CD4-positive, CD25-positive, alpha-beta regulatory T cell (primary cell): ENCODE results near the gene ADD1. TPM values are rescaled to one million over a fixed set of nuclear protein-coding genes. Genes with fewer than 3 reads are reported as not detected.

Source experiments
- ATAC-seq, 2 donors: fragments of 150-1000 bp; cut with Tn5 transposase; one replicate each; pipeline ENCODE4 v1.10.0; 2021; ENCODE audit warnings: low read depth in 2 of 2, moderate number of reproducible peaks in 2 of 2, moderate library complexity in 1 of 2
- DNase-seq, 3 donors: peaks; one replicate each; pipeline versions ENCODE4 v3.0.0 to v3.0.0-alpha.2; 2012 to 2022; ENCODE audit warnings: mixed read lengths in 1 of 3
- H3K27ac ChIP-seq: one replicate; pipeline ENCODE4 v1.7.0; 2013; ENCODE audit warnings: mild to moderate bottlenecking, low read length; ENCODE audit not compliant: insufficient read depth, poor library complexity, severe bottlenecking
- H3K27me3 ChIP-seq: one replicate; pipeline ENCODE4 v1.7.0; 2013; ENCODE audit warnings: low read length; ENCODE audit not compliant: control insufficient read depth, insufficient read depth
- H3K36me3 ChIP-seq: one replicate; pipeline ENCODE4 v1.7.0; 2013; ENCODE audit warnings: mild to moderate bottlenecking, low read length, moderate library complexity; ENCODE audit not compliant: control insufficient read depth, insufficient read depth
- H3K4me1 ChIP-seq: 2 replicates; pipeline ENCODE4 v1.7.0; 2013; ENCODE audit warnings: mild to moderate bottlenecking, low read length; ENCODE audit not compliant: insufficient read depth, control insufficient read depth, poor library complexity, severe bottlenecking
- H3K4me3 ChIP-seq: one replicate; pipeline ENCODE4 v1.7.0; 2013; ENCODE audit warnings: low read depth, mild to moderate bottlenecking, low read length, moderate library complexity
- H3K9me3 ChIP-seq, 2 experiments: 1 replicate in 1 of 2; 2 replicates in 1 of 2; pipeline ENCODE4 v1.7.0; 2013; ENCODE audit warnings: low read length in 2 of 2, mild to moderate bottlenecking in 1 of 2, moderate library complexity in 1 of 2; ENCODE audit not compliant: control insufficient read depth in 2 of 2
- H3K27ac Mint-ChIP-seq, 3 donors: one replicate each; pipeline ENCODE4 v1.8.0; 2020 to 2022; ENCODE audit warnings: mild to moderate bottlenecking in 3 of 3, mixed read lengths in 3 of 3, moderate library complexity in 2 of 3
- H3K27me3 Mint-ChIP-seq: one replicate; pipeline ENCODE4 v1.8.0; 2022; ENCODE audit warnings: mild to moderate bottlenecking, mixed read lengths
- H3K36me3 Mint-ChIP-seq: one replicate; pipeline ENCODE4 v1.8.0; 2020; ENCODE audit warnings: mixed read lengths
- H3K4me1 Mint-ChIP-seq, 4 donors: one replicate each; pipeline ENCODE4 v1.8.0; 2020 to 2022; ENCODE audit warnings: mixed read lengths in 4 of 4, mild to moderate bottlenecking in 1 of 4
- H3K4me3 Mint-ChIP-seq, 4 donors: one replicate each; pipeline ENCODE4 v1.8.0; 2020 to 2022; ENCODE audit warnings: mild to moderate bottlenecking in 4 of 4, mixed read lengths in 4 of 4, moderate library complexity in 3 of 4
- H3K9me3 Mint-ChIP-seq, 7 donors: one replicate each; pipeline ENCODE4 v1.8.0; 2020 to 2022; ENCODE audit warnings: mixed read lengths in 7 of 7, mild to moderate bottlenecking in 3 of 7, moderate library complexity in 2 of 7
- polyA plus RNA-seq, 4 donors: library from polyadenylated mRNA; unstranded; fragments of 300-500 nt; fragmentation: Illumina TruSeq; gene quantifications; one replicate each; pipeline ENCODE4 v1.2.3, GENCODE V29; 2021
- total RNA-seq: library from RNA; stranded (reverse); gene quantifications from one replicate; pipeline ENCODE4 v1.2.3, GENCODE V29; 2022

The ADD1 gene
- total and polyA plus RNA-seq, 5 donors from 2014 or later = 142 to 242 (median 146) TPM

DNA sequence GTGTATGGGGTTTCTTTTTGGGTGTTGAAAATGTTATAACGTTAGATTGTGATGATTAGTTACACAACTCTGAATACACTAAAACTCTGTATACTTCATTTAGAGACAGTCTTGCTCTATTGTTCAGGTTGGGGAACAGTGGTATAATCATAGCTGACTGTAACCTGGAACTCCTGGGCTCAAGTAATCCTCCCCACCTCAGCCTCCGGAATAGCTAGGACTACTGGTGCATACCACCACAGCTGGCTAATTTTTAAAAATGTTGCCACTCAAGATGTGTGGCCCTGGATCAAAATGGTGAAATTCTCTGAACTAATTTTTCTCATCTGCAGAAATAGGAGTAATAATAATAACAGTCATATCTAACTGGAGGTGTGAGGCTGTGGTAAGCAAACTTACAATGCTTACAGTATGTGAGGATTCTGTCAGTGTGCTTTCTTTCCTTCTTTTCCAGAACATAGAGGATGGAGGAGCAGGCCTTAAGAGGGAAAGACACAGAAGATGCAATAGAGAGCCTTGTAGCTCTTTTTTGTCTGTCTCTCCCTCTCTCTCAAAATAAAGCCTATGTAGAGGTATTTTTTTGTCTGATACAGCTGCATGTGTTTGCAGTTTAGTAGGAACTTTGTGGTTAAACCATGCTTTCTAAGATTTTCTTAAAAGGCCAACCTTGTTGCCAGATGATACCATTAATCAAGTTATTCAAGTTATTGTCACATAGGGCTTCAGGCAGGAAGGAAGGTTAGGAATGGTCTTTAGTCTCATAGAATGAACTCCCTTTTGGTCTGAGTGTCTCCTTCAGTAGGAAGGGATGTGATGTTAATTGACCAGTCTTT lies 7.5 kb downstream of the ADD1 start:
- no peaks in the 10 kb centered on the region for H3K27me3 ChIP-seq
- peak overlapping the region; percentile 60 to 90 (median 81) for H3K27ac Mint-ChIP-seq
- H3K9me3 ChIP-seq = no peaks in the 10 kb centered on the region
- H3K27me3 Mint-ChIP-seq = no peaks in the 10 kb centered on the region
- H3K4me3 Mint-ChIP-seq = peak overlapping the region; percentile 79 to 85 (median 80)
- H3K36me3 ChIP-seq = peaks cover 11% of the 10 kb centered on the region
- H3K9me3 Mint-ChIP-seq = no peaks in the 10 kb centered on the region
- H3K4me1 Mint-ChIP-seq = peaks cover 38 to 91% (median 54%) of the 10 kb centered on the region in 4 donors
- peaks cover 12% of the 10 kb centered on the region for H3K36me3 Mint-ChIP-seq
- H3K4me3 ChIP-seq = peak overlapping the region; percentile 44
- peak in 1 of 2 donors; percentile 9 for ATAC-seq
- DNase-seq = peak in 1 of 3 donors; percentile 26
- peaks cover 67% of the 10 kb centered on the region for H3K4me1 ChIP-seq
- H3K27ac ChIP-seq = peak overlapping the region; percentile 43

DNA sequence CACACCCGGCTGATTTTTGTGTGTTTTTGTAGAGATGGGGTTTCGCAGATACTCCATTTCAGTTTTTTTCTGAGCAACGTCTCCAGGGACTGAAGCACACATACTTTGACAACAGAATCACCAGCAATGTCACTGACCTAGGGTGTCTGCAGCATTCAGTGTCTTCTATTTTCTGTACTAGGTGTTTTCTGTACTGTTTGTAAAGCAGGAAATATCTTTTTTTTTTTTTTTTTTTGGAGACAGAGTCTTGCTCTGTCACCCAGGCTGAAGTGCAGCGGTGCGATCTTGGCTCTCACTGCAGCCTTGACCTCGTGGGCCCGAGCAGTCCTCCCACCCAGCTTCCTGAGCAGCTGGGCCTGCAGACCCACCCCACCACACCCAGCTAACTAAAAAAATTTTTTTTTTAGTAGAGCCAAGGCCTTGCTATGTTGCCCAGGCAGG lies 8.9 kb downstream of the ADD1 start:
- H3K27me3 ChIP-seq = no peaks in the 10 kb centered on the region
- ATAC-seq (peak; percentile 67 to 76), DNase-seq (peak in 2 of 3 donors; percentile 44 to 79)
- peak overlapping the region; percentile 81 to 92 (median 90) for H3K27ac Mint-ChIP-seq
- H3K4me1 Mint-ChIP-seq = peaks cover 38 to 86% (median 53%) of the 10 kb centered on the region in 4 donors
- peaks cover 11% of the 10 kb centered on the region for H3K36me3 ChIP-seq
- H3K4me1 ChIP-seq = peaks cover 70% of the 10 kb centered on the region
- peak overlapping the region; percentile 74 to 94 (median 82) for H3K4me3 Mint-ChIP-seq
- no peaks in the 10 kb centered on the region for H3K9me3 Mint-ChIP-seq
- H3K9me3 ChIP-seq = no peaks in the 10 kb centered on the region
- H3K27me3 Mint-ChIP-seq = no peaks in the 10 kb centered on the region
- peak overlapping the region; percentile 64 for H3K4me3 ChIP-seq
- peaks cover 12% of the 10 kb centered on the region for H3K36me3 Mint-ChIP-seq
- peak overlapping the region; percentile 43 for H3K27ac ChIP-seq

DNA sequence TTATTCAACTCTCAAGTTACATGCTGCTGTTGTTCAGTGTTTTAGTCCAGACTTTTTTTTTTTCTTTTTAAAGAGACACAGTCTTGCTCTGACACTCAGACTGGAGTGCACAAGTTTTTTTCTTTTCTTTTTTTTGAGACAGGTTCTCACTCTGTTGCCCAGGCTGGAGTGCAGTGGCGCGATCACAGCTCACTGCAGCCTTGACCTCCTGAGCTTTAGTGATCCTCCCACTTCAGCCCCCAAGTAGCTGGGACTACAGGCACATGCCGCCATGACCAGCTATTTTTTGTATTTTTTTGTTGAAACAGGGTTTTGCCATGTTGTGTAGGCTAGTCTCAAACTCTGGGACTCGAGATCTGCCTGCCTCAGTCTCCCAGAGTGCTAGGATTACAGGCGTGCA lies 11.9 kb downstream of the ADD1 start:
- ATAC-seq = no peak
- no peaks in the 10 kb centered on the region for H3K9me3 ChIP-seq
- H3K4me3 Mint-ChIP-seq = no peak overlapping the region

DNA sequence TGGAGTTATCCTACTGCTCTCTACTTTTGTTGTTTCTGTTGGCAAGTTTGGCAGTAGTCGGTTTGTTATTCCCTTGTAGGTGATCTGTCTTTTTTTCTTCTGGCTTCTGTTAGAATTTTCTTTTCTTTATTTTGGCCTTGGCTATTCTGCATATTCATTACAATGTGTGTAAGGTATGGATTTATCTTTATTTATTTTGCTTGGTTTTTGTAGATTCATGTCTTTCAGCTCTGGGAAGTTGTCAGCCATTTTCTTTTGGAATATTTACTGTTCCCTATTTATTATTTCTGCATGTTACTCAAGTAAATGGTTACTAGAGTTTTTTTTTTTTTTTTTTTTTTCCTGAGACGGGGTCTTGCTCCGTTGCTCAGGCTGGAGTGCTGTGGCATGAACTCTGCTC lies 12.6 kb downstream of the ADD1 start:
- Mint-ChIP-seq H3K4me1 (peaks cover 39 to 87% (median 57%) of the 10 kb centered on the region in 4 donors), H3K27me3 (no peaks in the 10 kb centered on the region), H3K4me3 (peak overlapping the region in 2 of 4 donors; percentile 32 to 58), H3K27ac (peak overlapping the region; percentile 86 to 89 (median 86)), H3K9me3 (no peaks in the 10 kb centered on the region), H3K36me3 (peaks cover 17% of the 10 kb centered on the region)
- H3K9me3 ChIP-seq = no peaks in the 10 kb centered on the region
- no peak overlapping the region for H3K4me3 ChIP-seq
- DNase-seq = no peak
- peaks cover 69% of the 10 kb centered on the region for H3K4me1 ChIP-seq
- no peak overlapping the region for H3K27ac ChIP-seq
- ATAC-seq = no peak
- H3K36me3 ChIP-seq = peaks cover 11% of the 10 kb centered on the region
- H3K27me3 ChIP-seq = no peaks in the 10 kb centered on the region

More for the DNA sequence above, 11.9 kb downstream of the ADD1 start:
- DNase-seq = no peak
- H3K27me3 ChIP-seq = no peaks in the 10 kb centered on the region
- H3K9me3 Mint-ChIP-seq = no peaks in the 10 kb centered on the region
- no peaks in the 10 kb centered on the region for H3K27me3 Mint-ChIP-seq
- peak overlapping the region; percentile 78 to 95 (median 84) for H3K27ac Mint-ChIP-seq
- H3K36me3 ChIP-seq = peaks cover 11% of the 10 kb centered on the region
- H3K4me1 Mint-ChIP-seq = peaks cover 38 to 87% (median 56%) of the 10 kb centered on the region in 4 donors
- H3K36me3 Mint-ChIP-seq = peaks cover 12% of the 10 kb centered on the region
- H3K4me1 ChIP-seq = peaks cover 71% of the 10 kb centered on the region
- H3K27ac ChIP-seq = peak overlapping the region; percentile 47
- no peak overlapping the region for H3K4me3 ChIP-seq

DNA sequence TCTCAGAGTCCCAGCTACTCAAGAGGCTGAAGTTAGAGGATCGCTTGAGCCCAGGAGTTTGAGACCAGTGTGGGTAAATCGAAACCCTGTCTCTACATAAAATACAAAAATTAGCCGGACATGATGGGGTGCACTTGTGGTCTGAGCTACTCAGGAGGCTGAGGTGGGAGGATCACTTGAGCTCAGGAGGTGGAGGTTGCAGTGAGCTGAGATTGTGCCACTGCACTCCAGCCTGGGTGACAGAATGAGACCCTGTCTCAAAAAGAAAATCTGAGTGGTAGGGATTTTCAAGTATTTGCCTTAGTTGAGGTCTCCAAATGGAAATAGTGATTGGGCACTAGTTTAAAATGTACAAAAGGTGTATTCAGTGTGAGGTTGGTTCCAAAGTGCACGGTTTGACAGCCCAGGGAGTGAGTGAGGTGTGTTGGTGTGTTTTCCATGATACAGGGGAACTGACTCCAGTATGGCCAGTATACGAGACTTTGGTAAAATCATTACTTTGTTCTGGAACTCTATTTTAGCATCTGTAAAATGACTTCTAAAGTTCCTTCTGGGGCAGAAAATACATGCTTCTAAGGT lies 13.8 kb downstream of the ADD1 start:
- H3K27me3 Mint-ChIP-seq = no peaks in the 10 kb centered on the region
- H3K27ac Mint-ChIP-seq = peak overlapping the region in 2 of 3 donors; percentile 52 to 57
- Histone ChIP-seq H3K4me1 (peaks cover 71% of the 10 kb centered on the region), H3K27ac (no peak overlapping the region), H3K9me3 (no peaks in the 10 kb centered on the region), H3K36me3 (peaks cover 11% of the 10 kb centered on the region), H3K4me3 (no peak overlapping the region), H3K27me3 (no peaks in the 10 kb centered on the region)
- H3K36me3 Mint-ChIP-seq = peaks cover 17% of the 10 kb centered on the region
- H3K4me1 Mint-ChIP-seq = peaks cover 31 to 87% (median 60%) of the 10 kb centered on the region in 4 donors
- H3K9me3 Mint-ChIP-seq = no peaks in the 10 kb centered on the region
- H3K4me3 Mint-ChIP-seq = peak overlapping the region in 1 of 4 donors; percentile 21
- no peak for DNase-seq
- ATAC-seq = no peak

DNA sequence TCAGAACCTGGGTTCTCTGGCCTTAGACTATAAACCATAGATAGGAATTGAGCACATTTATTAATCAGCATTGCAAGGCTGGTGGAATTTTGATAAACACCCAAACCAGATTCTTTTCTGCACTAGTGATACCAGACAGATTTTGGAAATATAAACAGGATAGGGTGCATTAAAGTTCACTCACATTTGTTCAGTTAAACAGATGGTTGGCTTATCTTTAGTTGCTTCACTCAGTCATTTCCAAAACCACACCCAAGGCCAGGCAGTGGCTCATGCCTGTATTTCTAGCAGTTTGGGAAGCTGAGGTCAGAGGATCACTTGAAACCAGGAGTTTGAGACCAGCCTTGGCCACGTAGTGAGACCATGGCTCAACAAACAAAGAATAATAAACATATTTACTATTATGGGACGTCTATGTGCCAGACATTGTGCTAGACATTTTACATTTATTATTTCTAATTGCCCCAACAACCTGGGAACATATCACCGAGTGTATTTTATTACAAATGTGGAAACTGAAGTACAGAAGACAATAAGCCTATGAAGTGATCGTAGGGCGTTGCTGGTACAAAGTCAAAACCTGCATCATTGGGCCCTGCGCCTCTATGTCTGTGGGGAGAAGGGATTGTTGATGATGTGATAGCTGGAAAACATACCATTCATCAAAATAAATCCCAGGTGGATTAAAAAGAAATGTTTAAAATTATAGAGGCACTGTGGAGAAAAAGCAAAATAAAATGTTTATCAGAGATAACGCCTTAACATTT lies 15.0 kb downstream of the ADD1 start:
- H3K27ac ChIP-seq = peak overlapping the region; percentile 37
- H3K9me3 Mint-ChIP-seq = no peaks in the 10 kb centered on the region
- no peak overlapping the region for H3K4me3 Mint-ChIP-seq
- no peaks in the 10 kb centered on the region for H3K9me3 ChIP-seq
- peaks cover 28 to 86% (median 66%) of the 10 kb centered on the region in 4 donors for H3K4me1 Mint-ChIP-seq
- H3K27ac Mint-ChIP-seq = peak overlapping the region in 2 of 3 donors; percentile 57 to 79
- DNase-seq (no peak), ATAC-seq (no peak)
- H3K36me3 ChIP-seq = peaks cover 11% of the 10 kb centered on the region
- no peaks in the 10 kb centered on the region for H3K27me3 ChIP-seq
- no peak overlapping the region for H3K4me3 ChIP-seq
- peaks cover 17% of the 10 kb centered on the region for H3K36me3 Mint-ChIP-seq
- peaks cover 71% of the 10 kb centered on the region for H3K4me1 ChIP-seq
- no peaks in the 10 kb centered on the region for H3K27me3 Mint-ChIP-seq

DNA sequence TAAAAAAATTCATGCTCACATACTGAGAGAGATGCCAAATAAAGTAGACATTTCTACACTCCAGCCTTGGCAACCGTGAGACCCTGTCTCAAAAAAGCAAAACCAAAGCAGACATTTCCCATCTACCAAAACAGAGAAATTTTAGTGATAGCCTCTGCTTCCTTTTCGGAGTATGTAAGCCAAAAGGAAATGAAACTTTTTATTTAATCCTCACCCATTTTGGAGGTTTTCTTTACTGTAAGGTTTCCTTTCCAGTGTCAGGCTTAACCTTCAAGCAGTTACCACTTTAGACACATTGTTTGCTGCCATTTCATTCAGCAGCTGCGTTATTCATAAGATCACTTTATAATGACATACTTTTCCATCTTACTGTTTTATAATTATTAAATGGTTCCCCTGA lies 15.9 kb downstream of the ADD1 start:
- no peaks in the 10 kb centered on the region for H3K9me3 Mint-ChIP-seq
- H3K36me3 Mint-ChIP-seq = peaks cover 14% of the 10 kb centered on the region
- DNase-seq (no peak), ATAC-seq (no peak)
- Histone ChIP-seq H3K4me1 (peaks cover 71% of the 10 kb centered on the region), H3K9me3 (no peaks in the 10 kb centered on the region), H3K27ac (peak overlapping the region; percentile 37), H3K4me3 (peak overlapping the region; percentile 41), H3K36me3 (peaks cover 6% of the 10 kb centered on the region), H3K27me3 (no peaks in the 10 kb centered on the region)
- H3K27ac Mint-ChIP-seq = peak overlapping the region; percentile 59 to 89 (median 76)
- peak overlapping the region in 1 of 4 donors; percentile 55 for H3K4me3 Mint-ChIP-seq
- no peaks in the 10 kb centered on the region for H3K27me3 Mint-ChIP-seq
- peaks cover 32 to 83% (median 65%) of the 10 kb centered on the region in 4 donors for H3K4me1 Mint-ChIP-seq
